IMR-90 (cell line): ENCODE measurements around the gene MGAT3. TPM values are rescaled to one million over a fixed set of nuclear protein-coding genes. Genes with fewer than 3 reads are reported as not detected.

Experiments used
- ATAC-seq: fragments of 200-7000 bp; cut with Tn5 transposase; 2 replicates; pipeline ENCODE4 v1.9.1; 2020; ENCODE audit warnings: low read depth, mild to moderate bottlenecking, moderate library complexity
- BruUV-seq: library from RNA; stranded (reverse); fragments of 400-500 nt; replicated peaks from 2 replicates; lab custom pipeline; 2021; lab: Mats Ljungman, UMichigan
- CTCF ChIA-PET: fragments of 300-600 bp; formaldehyde crosslinking; extraction: SDS; loops from one replicate; lab custom pipeline; 2021; ENCODE audit warnings: antibody characterized with exemption; lab: Yijun Ruan, JAX
- POLR2A ChIA-PET: fragments of 300-600 bp; sonication (Branson Sonifier 250); formaldehyde crosslinking; loops from one replicate; lab custom pipeline; 2022; ENCODE audit warnings: antibody characterized with exemption; ENCODE audit not compliant: unreplicated experiment; lab: Charles Lee
- DNase-seq: peaks from one replicate; pipeline ENCODE4 v3.0.0; 2013
- H2AFZ ChIP-seq: replicated peaks from 2 replicates; pipeline ENCODE3; 2013; ENCODE audit warnings: low read length, mild to moderate bottlenecking; ENCODE audit not compliant: poor library complexity
- H2AK5ac ChIP-seq: 2 replicates; pipeline ENCODE4 v1.6.1; 2013; ENCODE audit warnings: low read depth, low read length, inconsistent platforms
- H2AK9ac ChIP-seq: replicated peaks from 2 replicates; pipeline ENCODE3; 2013; ENCODE audit warnings: mild to moderate bottlenecking, low read depth, low read length, moderate library complexity; ENCODE audit not compliant: poor library complexity
- H2BK120ac ChIP-seq: 2 replicates; pipeline ENCODE4 v1.6.1; 2013; ENCODE audit warnings: low read depth, low read length, inconsistent platforms
- H2BK15ac ChIP-seq: 3 replicates; pipeline ENCODE4 v1.6.1; 2013; ENCODE audit warnings: low read depth, low read length, inconsistent platforms
- H2BK20ac ChIP-seq: 2 replicates; pipeline ENCODE4 v1.6.1; 2013; ENCODE audit warnings: low read depth, mild to moderate bottlenecking, inconsistent platforms, low read length, moderate library complexity
- H2BK5ac ChIP-seq: 2 replicates; pipeline ENCODE4 v1.6.1; 2013; ENCODE audit warnings: mild to moderate bottlenecking, low read depth, low read length, inconsistent platforms; ENCODE audit not compliant: poor library complexity, severe bottlenecking
- H3K14ac ChIP-seq: replicated peaks from 2 replicates; pipeline ENCODE4 v1.6.1; 2013; ENCODE audit warnings: low read depth, low read length, inconsistent platforms
- H3K18ac ChIP-seq: 2 replicates; pipeline ENCODE4 v1.6.1; 2013; ENCODE audit warnings: low read depth, low read length, control low read depth
- H3K23ac ChIP-seq: 2 replicates; pipeline ENCODE4 v1.6.1; 2013; ENCODE audit warnings: low read depth, low read length, inconsistent platforms
- H3K27ac ChIP-seq: 2 replicates; pipeline ENCODE4 v1.5.1; 2013; ENCODE audit warnings: mild to moderate bottlenecking, control low read depth, low read length; ENCODE audit not compliant: insufficient read depth
- H3K27me3 ChIP-seq: 2 replicates; pipeline ENCODE4 v1.6.1; 2013; ENCODE audit warnings: low read length; ENCODE audit not compliant: control insufficient read depth, insufficient read depth
- H3K36me3 ChIP-seq: 2 replicates; pipeline ENCODE4 v1.6.1; 2013; ENCODE audit warnings: low read length, mixed read lengths; ENCODE audit not compliant: control insufficient read depth, insufficient read depth
- H3K4ac ChIP-seq: 2 replicates; pipeline ENCODE4 v1.6.1; 2013; ENCODE audit warnings: low read depth, low read length, inconsistent platforms
- H3K4me1 ChIP-seq: 2 replicates; pipeline ENCODE4 v1.6.1; 2013; ENCODE audit warnings: low read length, mixed read lengths; ENCODE audit not compliant: control insufficient read depth, insufficient read depth
- H3K4me2 ChIP-seq: 2 replicates; pipeline ENCODE4 v1.6.1; 2013; ENCODE audit warnings: low read depth, mild to moderate bottlenecking, control low read depth, low read length, moderate library complexity
- H3K4me3 ChIP-seq: 2 replicates; pipeline ENCODE4 v1.5.1; 2013; ENCODE audit warnings: low read depth, mild to moderate bottlenecking, control low read depth, low read length, moderate library complexity; ENCODE audit not compliant: insufficient read depth
- H3K56ac ChIP-seq: 2 replicates; pipeline ENCODE4 v1.6.1; 2013; ENCODE audit warnings: low read length, inconsistent platforms; ENCODE audit not compliant: insufficient read depth; ENCODE audit errors: extremely low read depth
- H3K79me1 ChIP-seq, 2 experiments: 2 replicates each; pipeline ENCODE4 v1.6.1; 2013; ENCODE audit warnings: low read length in 2 of 2, inconsistent platforms in 1 of 2, low read depth in 1 of 2
- H3K9ac ChIP-seq: 2 replicates; pipeline ENCODE4 v1.6.1; 2013; ENCODE audit warnings: low read depth, low read length, control low read depth
- H3K9me1 ChIP-seq: 2 replicates; pipeline ENCODE4 v1.6.1; 2013; ENCODE audit warnings: low read length, inconsistent platforms; ENCODE audit not compliant: insufficient read depth
- H3K9me3 ChIP-seq: 2 replicates; pipeline ENCODE4 v1.6.1; 2013; ENCODE audit warnings: low read length; ENCODE audit not compliant: control insufficient read depth, insufficient read depth
- H4K20me1 ChIP-seq: 2 replicates; pipeline ENCODE4 v1.6.1; 2013; ENCODE audit warnings: low read length, inconsistent platforms; ENCODE audit not compliant: insufficient read depth
- H4K5ac ChIP-seq: 2 replicates; pipeline ENCODE4 v1.6.1; 2013; ENCODE audit warnings: mild to moderate bottlenecking, low read depth, low read length, control low read depth
- H4K8ac ChIP-seq, 2 experiments: 2 replicates each; pipeline ENCODE4 v1.6.1; 2013; ENCODE audit warnings: low read depth in 2 of 2, low read length in 2 of 2, control low read depth in 1 of 2, inconsistent platforms in 1 of 2
- H4K91ac ChIP-seq: 2 replicates; pipeline ENCODE4 v1.6.1; 2013; ENCODE audit warnings: low read depth, low read length, inconsistent platforms; ENCODE audit not compliant: insufficient read depth
- BHLHE40 ChIP-seq: fragments of 150-350 bp; IDR thresholded peaks from 2 replicates; pipeline ENCODE4 v1.6.1; 2016; ENCODE audit warnings: mild to moderate bottlenecking, low read depth, low read length
- CEBPB ChIP-seq: IDR thresholded peaks from 2 replicates; pipeline ENCODE4 v1.6.1; 2012; ENCODE audit warnings: low read depth, low read length, improper control_type of control experiment
- MAZ ChIP-seq: IDR thresholded peaks from 2 replicates; pipeline ENCODE4 v1.6.1; 2012; ENCODE audit warnings: low read depth, mild to moderate bottlenecking, low read length, improper control_type of control experiment, moderate library complexity, borderline replicate concordance
- MXI1 ChIP-seq: IDR thresholded peaks from 2 replicates; pipeline ENCODE4 v1.6.1; 2012; ENCODE audit warnings: low read depth, mild to moderate bottlenecking, low read length, moderate library complexity, borderline replicate concordance
- WGBS, 2 experiments: methylation state at CpG; one replicate each; pipeline versions ENCODE4 v1.1.5 to v1.1.7; 2013; ENCODE audit warnings: missing lambda C conversion rate in 2 of 2; ENCODE audit not compliant: insufficient read length in 1 of 2; ENCODE audit errors: extremely low coverage in 2 of 2; 5-methylcytosine and 5-hydroxymethylcytosine counted together
- dilution Hi-C: fragments of 300-500 bp; cut with HindIII; formaldehyde crosslinking; loops from one replicate; pipeline ENCODE4 v1.14.3; 2018; ENCODE audit warnings: low sequenced_read_pairs; ENCODE audit not compliant: unreplicated experiment
- in situ Hi-C: fragments of 300-500 bp; cut with MboI; formaldehyde crosslinking; loops from 3 replicates; pipeline ENCODE4 v1.14.3; 2019; ENCODE audit warnings: low sequenced_read_pairs, inconsistent platforms, mixed read lengths
- intact Hi-C: fragments of 100-400 bp; cut with micrococcal nuclease; formaldehyde crosslinking; loops from 2 replicates; pipeline ENCODE4 v1.10.0; 2022
- polyA plus RNA-seq, 3 experiments: library from polyadenylated mRNA; depleted of rRNA; stranded (reverse); fragments of >200 nt; gene quantifications; 2 replicates each; pipeline ENCODE4 v1.2.3, GENCODE V29; 2012; ENCODE audit warnings: low replicate concordance in 1 of 3
- total RNA-seq: library from RNA; depleted of rRNA; stranded (reverse); fragments of >200 nt; gene quantifications from 2 replicates; pipeline ENCODE4 v1.2.3, GENCODE V29; 2012

Gene MGAT3
- total and polyA plus RNA-seq, 2 of the 4 experiments (the other 2 are of a cell fraction): 0.36 to 1.1 TPM

DNA sequence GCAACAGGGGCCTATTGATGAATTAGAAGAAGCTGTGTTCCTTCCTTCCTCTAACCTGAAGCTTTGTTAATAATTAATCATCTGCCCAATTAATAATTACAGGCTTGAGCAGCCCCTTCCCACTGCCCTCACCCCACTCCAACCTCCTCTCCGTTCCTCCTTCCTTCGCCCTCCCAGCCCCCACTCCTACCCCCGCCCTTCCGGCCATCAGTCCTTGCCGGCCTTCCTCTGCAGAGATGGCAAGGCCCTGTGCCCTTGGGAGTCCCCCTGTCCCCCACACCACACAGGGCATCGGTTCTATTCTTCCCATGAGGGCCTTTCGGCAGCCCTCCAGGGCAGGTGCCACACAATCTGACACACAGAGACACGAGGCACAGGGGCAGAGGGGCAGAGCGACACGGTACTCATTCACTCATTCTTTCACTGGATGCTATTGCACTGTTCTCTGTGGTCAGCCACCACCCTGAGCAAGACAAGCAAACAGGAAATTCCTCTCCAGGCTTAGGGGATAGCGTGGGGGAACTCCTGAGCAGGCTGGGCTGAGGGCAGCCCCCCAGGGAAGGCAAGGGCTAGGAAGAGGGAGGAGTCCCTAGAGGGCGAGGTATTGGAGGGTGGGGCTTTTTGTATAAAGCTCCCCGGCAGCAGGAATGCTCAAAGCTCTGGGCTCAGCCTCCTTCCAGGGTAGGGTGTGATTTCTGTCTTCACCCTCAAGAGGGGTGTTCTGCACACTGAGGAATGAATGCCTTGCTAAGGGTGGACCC, 14.7 kb downstream of the MGAT3 start:
- peak overlapping the region; percentile 90 for H2AK9ac ChIP-seq
- peak overlapping the region; percentile 82 for H2AK5ac ChIP-seq
- peak overlapping the region; percentile 95 for H2BK120ac ChIP-seq
- H3K79me1 ChIP-seq: no peaks in the 10 kb centered on the region
- H4K91ac ChIP-seq: peak overlapping the region; percentile 96
- H3K4me1 ChIP-seq: peaks cover 40% of the 10 kb centered on the region
- H3K9me3 ChIP-seq: no peaks in the 10 kb centered on the region
- H3K36me3 ChIP-seq: no peaks in the 10 kb centered on the region
- no TSS peak for BruUV-seq
- H3K56ac ChIP-seq: peak overlapping the region; percentile 41; the same call in 1 of the 2 replicates
- peak overlapping the region; percentile 41; the same call in 1 of the 2 replicates for H3K9ac ChIP-seq
- H3K27me3 ChIP-seq: no peaks in the 10 kb centered on the region; the same call in 1 of the 2 replicates
- ChIA-PET POLR2A (interaction anchor here (1.0 kb wide), 1 partner anchor 22 kb away, joined by 3 read pairs; no protein-coding TSS in a partner anchor), CTCF (interaction anchor here (1.0 kb wide), 1 partner anchor 11 kb away, joined by 3 read pairs; no protein-coding TSS in a partner anchor)
- TF ChIP-seq MXI1 (no peak), MAZ (no peak), CEBPB (peak; percentile 38; the same call in 1 of the 2 replicates), BHLHE40 (no peak)
- peak overlapping the region; percentile 46 to 88; a peak in 3 of 4 replicates for H4K8ac ChIP-seq
- H2AFZ ChIP-seq: peak overlapping the region; percentile 92
- H3K18ac ChIP-seq: peak overlapping the region; percentile 81
- H4K5ac ChIP-seq: peak overlapping the region; percentile 73
- peak overlapping the region; percentile 68 for H2BK5ac ChIP-seq
- no peaks in the 10 kb centered on the region for H4K20me1 ChIP-seq
- ATAC-seq (peak; percentile 74), DNase-seq (peak; percentile 51)
- WGBS, 2 experiments: 87% methylated on average over 3 of the region's 13 CpGs; no CpG with 5 or more reads in 1 of the 2 experiments
- peak overlapping the region; percentile 56 for H3K27ac ChIP-seq
- peak overlapping the region; percentile 91 for H2BK20ac ChIP-seq
- dilution Hi-C loops: no loop called here
- peak overlapping the region; percentile 82 for H3K14ac ChIP-seq
- peaks cover 23% of the 10 kb centered on the region for H3K9me1 ChIP-seq
- intact Hi-C loops: no loop called here
- peak overlapping the region; percentile 27; the same call in 1 of the 2 replicates for H3K4me2 ChIP-seq
- H3K4ac ChIP-seq: peak overlapping the region; percentile 96
- peak overlapping the region; percentile 86 for H3K23ac ChIP-seq
- H2BK15ac ChIP-seq: peak overlapping the region; percentile 69; the same call in 2 of the 3 replicates
- in situ Hi-C loops: no loop called here
- no peak overlapping the region for H3K4me3 ChIP-seq
